SK-N-SH treated with all-trans-retinoic acid at 6 μM for 48 hours (cell line): ENCODE measurements around the gene ZDHHC3.

Experiments used
- BACH2 ChIP-seq: fragments of 250-450 bp; sonication (Bioruptor Pico); IDR thresholded peaks from 2 replicates; pipeline ENCODE4 v1.9.0; 2021; ENCODE audit warnings: mild to moderate bottlenecking, borderline replicate concordance
- CSRNP3 ChIP-seq: fragments of 250-450 bp; sonication (Bioruptor Pico); IDR thresholded peaks from 2 replicates; pipeline ENCODE4 v1.5.1; 2021; ENCODE audit warnings: mild to moderate bottlenecking, moderate library complexity
- ESRRG ChIP-seq: fragments of 250-450 bp; sonication (Bioruptor Pico); IDR thresholded peaks from 2 replicates; pipeline ENCODE4 v1.6.1; 2021; ENCODE audit warnings: mild to moderate bottlenecking
- OSR1 ChIP-seq: fragments of 250-450 bp; sonication (Bioruptor Pico); IDR thresholded peaks from 2 replicates; pipeline ENCODE4 v1.8.0; 2022; ENCODE audit warnings: moderate library complexity, mild to moderate bottlenecking, inconsistent platforms
- ZFP30 ChIP-seq: fragments of 450-650 bp; formaldehyde crosslinking; IDR thresholded peaks from 2 replicates; pipeline ENCODE4 v1.5.0; 2022; ENCODE audit warnings: mild to moderate bottlenecking, moderate library complexity
- ZNF8 ChIP-seq: fragments of 450-650 bp; formaldehyde crosslinking; IDR thresholded peaks from 2 replicates; pipeline ENCODE4 v1.5.0; 2020; ENCODE audit warnings: mild to moderate bottlenecking, moderate library complexity
- TF ChIP-seq, protein P1 (sequence below): fragments of 250-450 bp; sonication (Bioruptor Pico); IDR thresholded peaks from 2 replicates; pipeline ENCODE4 v1.8.0; 2021; ENCODE audit warnings: low read depth, mild to moderate bottlenecking, moderate library complexity, borderline replicate concordance

- TF ChIP-seq OSR1 (CRISPR knock-in tag) (no peak), CSRNP3 (CRISPR knock-in tag) (no peak), ZNF8 (CRISPR knock-in tag) (no peak), ESRRG (CRISPR knock-in tag) (no peak), ZFP30 (no peak), BACH2 (no peak)
- TF ChIP-seq, protein P1, sequence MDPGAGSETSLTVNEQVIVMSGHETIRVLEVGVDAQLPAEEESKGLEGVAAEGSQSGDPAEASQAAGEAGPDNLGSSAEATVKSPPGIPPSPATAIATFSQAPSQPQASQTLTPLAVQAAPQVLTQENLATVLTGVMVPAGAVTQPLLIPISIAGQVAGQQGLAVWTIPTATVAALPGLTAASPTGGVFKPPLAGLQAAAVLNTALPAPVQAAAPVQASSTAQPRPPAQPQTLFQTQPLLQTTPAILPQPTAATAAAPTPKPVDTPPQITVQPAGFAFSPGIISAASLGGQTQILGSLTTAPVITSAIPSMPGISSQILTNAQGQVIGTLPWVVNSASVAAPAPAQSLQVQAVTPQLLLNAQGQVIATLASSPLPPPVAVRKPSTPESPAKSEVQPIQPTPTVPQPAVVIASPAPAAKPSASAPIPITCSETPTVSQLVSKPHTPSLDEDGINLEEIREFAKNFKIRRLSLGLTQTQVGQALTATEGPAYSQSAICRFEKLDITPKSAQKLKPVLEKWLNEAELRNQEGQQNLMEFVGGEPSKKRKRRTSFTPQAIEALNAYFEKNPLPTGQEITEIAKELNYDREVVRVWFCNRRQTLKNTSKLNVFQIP (CRISPR knock-in tag): no peak
Measured at GRCh38 chr3:44932986-44933944, 42.7 kb downstream of the ZDHHC3 start.
